HepG2 (cell line): Measurements from ENCODE around the gene BPHL. TPM values are rescaled to one million over a fixed set of nuclear protein-coding genes. Genes with fewer than 3 reads are reported as not detected.
A peak's percentile ranks its signal among the peaks of the same experiment; 100 is the strongest.

Experiments used
- ARID5B ChIP-seq: IDR thresholded peaks from 2 replicates; pipeline ENCODE4 v1.4.0; 2020; ENCODE audit warnings: mild to moderate bottlenecking, missing genetic modification reagents
- ATF7 ChIP-seq, 2 experiments: fragments of 450-650 bp in 1 of 2; sonication (generic) in 1 of 2; formaldehyde crosslinking in 1 of 2; IDR thresholded peaks; 2 replicates each; pipeline versions ENCODE4 v1.4.0 to v1.6.1; 2016 to 2020; ENCODE audit warnings: antibody characterized with exemption in 1 of 2, mild to moderate bottlenecking in 1 of 2, missing genetic modification reagents in 1 of 2
- MATR3 ChIP-seq: sonication (generic); formaldehyde crosslinking; IDR thresholded peaks from 2 replicates; pipeline ENCODE4 v1.4.0; 2020; ENCODE audit warnings: missing genetic modification reagents
- MAX ChIP-seq: IDR thresholded peaks from 2 replicates; pipeline ENCODE4 v1.6.1; 2012; ENCODE audit warnings: inconsistent platforms
- RAD51 ChIP-seq: fragments of 450-650 bp; IDR thresholded peaks from 2 replicates; pipeline ENCODE4 v1.6.1; 2016; ENCODE audit warnings: borderline replicate concordance
- RBAK ChIP-seq: sonication (generic); formaldehyde crosslinking; IDR thresholded peaks from 2 replicates; pipeline ENCODE4 v1.5.1; 2020; ENCODE audit warnings: mild to moderate bottlenecking, missing genetic modification reagents
- RFX5 ChIP-seq: IDR thresholded peaks from 2 replicates; pipeline ENCODE4 v1.6.1; 2011; ENCODE audit warnings: low read depth, low read length, improper control_type of control experiment
- SP4 ChIP-seq: sonication (generic); formaldehyde crosslinking; IDR thresholded peaks from 2 replicates; pipeline ENCODE4 v1.8.1; 2023; ENCODE audit warnings: mild to moderate bottlenecking, missing genetic modification reagents
- TBX3 ChIP-seq: fragments of 450-650 bp; IDR thresholded peaks from 2 replicates; pipeline ENCODE4 v1.6.1; 2017; ENCODE audit warnings: antibody characterized with exemption, mild to moderate bottlenecking, inconsistent platforms, borderline replicate concordance
- ZBTB25 ChIP-seq: IDR thresholded peaks from 2 replicates; pipeline ENCODE4 v1.6.1; 2018; ENCODE audit warnings: missing genetic modification reagents
- ZFP62 ChIP-seq: sonication (generic); formaldehyde crosslinking; IDR thresholded peaks from 2 replicates; pipeline ENCODE4 v1.4.0; 2020; ENCODE audit warnings: missing genetic modification reagents
- ZNF207 ChIP-seq: fragments of 450-650 bp; IDR thresholded peaks from 2 replicates; pipeline ENCODE4 v1.6.1; 2016; ENCODE audit warnings: antibody characterized with exemption, borderline replicate concordance
- ZNF224 ChIP-seq: sonication (generic); formaldehyde crosslinking; IDR thresholded peaks from 2 replicates; pipeline ENCODE4 v1.5.0; 2020; ENCODE audit warnings: mild to moderate bottlenecking, missing genetic modification reagents
- ZNF430 ChIP-seq: sonication (generic); formaldehyde crosslinking; IDR thresholded peaks from 2 replicates; pipeline ENCODE4 v1.9.0; 2021; ENCODE audit warnings: mild to moderate bottlenecking, missing genetic modification reagents
- ZNF44 ChIP-seq: sonication (generic); formaldehyde crosslinking; IDR thresholded peaks from 2 replicates; pipeline ENCODE4 v1.5.1; 2020; ENCODE audit warnings: mild to moderate bottlenecking, missing genetic modification reagents
- ZNF460 ChIP-seq: sonication (generic); formaldehyde crosslinking; IDR thresholded peaks from 2 replicates; pipeline ENCODE4 v1.5.1; 2020; ENCODE audit warnings: missing genetic modification reagents, mild to moderate bottlenecking, borderline replicate concordance
- ZNF629 ChIP-seq: sonication (generic); formaldehyde crosslinking; conservative IDR thresholded peaks from 2 replicates; pipeline ENCODE4 v1.5.0; 2020; ENCODE audit warnings: missing genetic modification reagents
- ZNF777 ChIP-seq: sonication (generic); formaldehyde crosslinking; IDR thresholded peaks from 2 replicates; pipeline ENCODE4 v1.4.0; 2020; ENCODE audit warnings: missing genetic modification reagents
- ZNF781 ChIP-seq: sonication (generic); formaldehyde crosslinking; IDR thresholded peaks from 2 replicates; pipeline ENCODE4 v1.5.1; 2020; ENCODE audit warnings: borderline replicate concordance, mild to moderate bottlenecking, missing genetic modification reagents; ENCODE audit errors: not compliant biosample characterization
- ZNF878 ChIP-seq: sonication (generic); formaldehyde crosslinking; IDR thresholded peaks from 2 replicates; pipeline ENCODE4 v1.8.1; 2023; ENCODE audit warnings: mild to moderate bottlenecking, missing genetic modification reagents, moderate library complexity
- ZNF879 ChIP-seq: sonication (generic); formaldehyde crosslinking; IDR thresholded peaks from 2 replicates; pipeline ENCODE4 v1.8.1; 2023; ENCODE audit warnings: missing genetic modification reagents
- polyA plus RNA-seq, 8 experiments: library from polyadenylated mRNA; depleted of rRNA in 3 of 8; stranded (reverse) in 7 of 8; unstranded in 1 of 8; fragments of >200 nt; fragmentation: Illumina TruSeq in 4 of 8; extraction: Trizol in 4 of 8; gene quantifications; 2 replicates each; pipeline versions ENCODE4 v1.2.1 to v1.2.3, GENCODE V29; 2011 to 2016; ENCODE audit warnings: low read depth in 4 of 8, missing spikeins in 1 of 8, mixed read lengths in 1 of 8; ENCODE audit not compliant: insufficient read depth in 1 of 8
- total RNA-seq, 5 experiments: library from RNA; depleted of rRNA; stranded (reverse); fragments of >200 nt; fragmentation: Illumina TruSeq; extraction: Trizol; gene quantifications; 2 replicates each; pipeline ENCODE4 v1.2.3, GENCODE V29; 2016; ENCODE audit warnings: low read depth in 1 of 5
- TF ChIP-seq, protein P1 (sequence below): sonication (generic); formaldehyde crosslinking; IDR thresholded peaks from 2 replicates; pipeline ENCODE4 v1.4.0; 2020; ENCODE audit warnings: missing genetic modification reagents

Gene BPHL
- total and polyA plus RNA-seq, 2 of the 13 experiments (the other 11 are each of a cell fraction or from before 2014, with no cell fraction given) = 37.8 to 39.5 TPM

DNA sequence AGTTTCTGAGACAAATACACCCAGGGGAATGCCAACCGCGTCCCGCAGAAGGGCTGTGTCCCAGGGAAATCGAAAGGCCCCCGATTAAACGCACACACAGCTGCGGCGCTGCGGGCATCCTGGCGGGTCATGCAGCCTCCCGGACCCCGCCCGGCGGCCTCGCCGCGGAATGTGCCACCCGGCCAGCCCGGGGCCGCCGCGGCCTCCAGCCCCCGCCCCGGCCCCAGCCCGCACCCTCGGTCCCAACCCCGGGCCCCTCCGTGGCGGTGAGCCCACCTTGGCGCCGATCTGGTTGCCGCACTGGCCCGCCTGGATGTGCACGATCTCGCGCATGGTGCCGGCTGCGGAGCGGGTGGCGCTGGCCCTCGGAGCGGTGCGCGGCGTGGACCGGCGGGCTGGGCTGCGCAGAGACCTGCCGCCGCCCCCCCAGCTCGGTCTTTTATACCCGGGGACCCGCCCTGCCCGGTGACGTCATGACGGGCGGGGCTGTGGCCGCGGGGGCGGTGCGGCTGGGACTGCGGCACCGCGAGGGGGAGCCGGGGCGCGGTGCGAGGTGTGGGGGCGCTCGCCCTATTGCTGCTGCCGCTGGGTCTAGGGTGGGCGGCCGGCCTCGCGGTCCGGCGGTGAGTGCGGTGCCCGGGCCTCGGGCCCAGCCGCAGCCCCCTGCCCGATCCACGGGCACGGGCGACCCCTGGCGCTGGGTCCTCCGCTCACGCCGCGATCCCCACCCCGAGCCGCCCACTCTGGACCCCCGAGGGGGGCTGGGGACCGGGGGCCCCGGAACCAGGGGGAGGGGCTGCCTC is 38.8 kb downstream of the BPHL start, which contains the start of gene TUBB2A (continued):
- TF ChIP-seq ZNF878 (CRISPR knock-in tag) = no peak
- TF ChIP-seq RBAK (CRISPR knock-in tag) = no peak
- no peak for TF ChIP-seq TBX3
- TF ChIP-seq SP4 (CRISPR knock-in tag) = peak; percentile 93
- TF ChIP-seq ZNF460 = no peak; the same call in 1 of the 2 replicates
- TF ChIP-seq ARID5B = peak; percentile 74; the same call in 1 of the 2 replicates
- TF ChIP-seq ZNF430 (CRISPR knock-in tag) = peak; percentile 87
- TF ChIP-seq RFX5 = no peak
- TF ChIP-seq ATF7 (IDR thresholded peaks at IDR 0.05) = peak; percentile 96
- peak; percentile 97 for TF ChIP-seq ATF7 (CRISPR knock-in tag; IDR thresholded peaks at IDR 0.05)
- no peak for TF ChIP-seq ZFP62 (CRISPR knock-in tag)
- TF ChIP-seq, protein P1, sequence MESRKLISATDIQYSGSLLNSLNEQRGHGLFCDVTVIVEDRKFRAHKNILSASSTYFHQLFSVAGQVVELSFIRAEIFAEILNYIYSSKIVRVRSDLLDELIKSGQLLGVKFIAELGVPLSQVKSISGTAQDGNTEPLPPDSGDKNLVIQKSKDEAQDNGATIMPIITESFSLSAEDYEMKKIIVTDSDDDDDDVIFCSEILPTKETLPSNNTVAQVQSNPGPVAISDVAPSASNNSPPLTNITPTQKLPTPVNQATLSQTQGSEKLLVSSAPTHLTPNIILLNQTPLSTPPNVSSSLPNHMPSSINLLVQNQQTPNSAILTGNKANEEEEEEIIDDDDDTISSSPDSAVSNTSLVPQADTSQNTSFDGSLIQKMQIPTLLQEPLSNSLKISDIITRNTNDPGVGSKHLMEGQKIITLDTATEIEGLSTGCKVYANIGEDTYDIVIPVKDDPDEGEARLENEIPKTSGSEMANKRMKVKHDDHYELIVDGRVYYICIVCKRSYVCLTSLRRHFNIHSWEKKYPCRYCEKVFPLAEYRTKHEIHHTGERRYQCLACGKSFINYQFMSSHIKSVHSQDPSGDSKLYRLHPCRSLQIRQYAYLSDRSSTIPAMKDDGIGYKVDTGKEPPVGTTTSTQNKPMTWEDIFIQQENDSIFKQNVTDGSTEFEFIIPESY (CRISPR knock-in tag) = peak; percentile 8
- peak; percentile 48; the same call in 1 of the 2 replicates for TF ChIP-seq ZBTB25 (CRISPR knock-in tag)
- no peak for TF ChIP-seq ZNF781 (CRISPR knock-in tag)
- no peak for TF ChIP-seq ZNF44
- no peak for TF ChIP-seq MATR3 (CRISPR knock-in tag)
- peak; percentile 79 for TF ChIP-seq MAX
- TF ChIP-seq ZNF879 = no peak
- TF ChIP-seq ZNF629 (CRISPR knock-in tag) = no peak; the same call in 1 of the 2 replicates
- no peak for TF ChIP-seq ZNF207
- TF ChIP-seq ZNF777 (CRISPR knock-in tag) = peak; percentile 81
- TF ChIP-seq ZNF224 (CRISPR knock-in tag) = no peak
- TF ChIP-seq RAD51 = no peak
